Ovary (tissue), 3 donors: ENCODE data around the gene FN3K.

Experiments
- EP300 ChIP-seq: sonication (generic); formaldehyde crosslinking; IDR thresholded peaks from one replicate; pipeline ENCODE4 v1.6.1; 2017; ENCODE audit warnings: antibody characterized with exemption
- POLR2A ChIP-seq: fragments of 450-650 bp; IDR thresholded peaks from one replicate; pipeline ENCODE4 v1.6.1; 2017; ENCODE audit warnings: antibody characterized with exemption, mild to moderate bottlenecking, moderate library complexity
- TF ChIP-seq, protein P1 (sequence below), 3 donors: fragments of 450-650 bp in 2 of 3; fragments of 200-600 bp in 1 of 3; IDR thresholded peaks; one replicate each; pipeline versions ENCODE4 v1.5.1 to v1.8.0; 2016 to 2022; ENCODE audit warnings: antibody characterized with exemption in 3 of 3, mild to moderate bottlenecking in 1 of 3
- donor health status: DM: no; HTN: no; CAD: no.

DNA sequence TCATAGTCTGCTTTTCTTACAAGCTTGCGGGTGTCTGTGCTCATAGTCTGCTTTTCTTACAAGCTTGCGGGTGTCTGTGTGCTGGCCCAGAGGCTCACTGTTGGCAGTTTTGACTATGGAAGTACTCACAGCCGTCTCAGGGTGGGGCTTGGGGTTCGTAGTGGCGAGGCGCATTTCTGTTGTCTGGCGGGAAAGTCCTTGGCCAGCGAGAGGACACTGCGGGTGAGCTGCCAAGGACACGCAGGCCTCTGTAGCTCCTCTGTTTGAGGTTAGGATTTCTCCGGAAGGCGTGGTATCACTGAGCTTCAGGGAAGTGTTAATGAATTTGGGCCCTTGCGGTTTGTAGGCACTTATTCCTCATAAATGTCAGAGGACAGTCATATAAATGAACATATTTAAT, 30.0 kb downstream of the FN3K start:
- TF ChIP-seq, protein P1, sequence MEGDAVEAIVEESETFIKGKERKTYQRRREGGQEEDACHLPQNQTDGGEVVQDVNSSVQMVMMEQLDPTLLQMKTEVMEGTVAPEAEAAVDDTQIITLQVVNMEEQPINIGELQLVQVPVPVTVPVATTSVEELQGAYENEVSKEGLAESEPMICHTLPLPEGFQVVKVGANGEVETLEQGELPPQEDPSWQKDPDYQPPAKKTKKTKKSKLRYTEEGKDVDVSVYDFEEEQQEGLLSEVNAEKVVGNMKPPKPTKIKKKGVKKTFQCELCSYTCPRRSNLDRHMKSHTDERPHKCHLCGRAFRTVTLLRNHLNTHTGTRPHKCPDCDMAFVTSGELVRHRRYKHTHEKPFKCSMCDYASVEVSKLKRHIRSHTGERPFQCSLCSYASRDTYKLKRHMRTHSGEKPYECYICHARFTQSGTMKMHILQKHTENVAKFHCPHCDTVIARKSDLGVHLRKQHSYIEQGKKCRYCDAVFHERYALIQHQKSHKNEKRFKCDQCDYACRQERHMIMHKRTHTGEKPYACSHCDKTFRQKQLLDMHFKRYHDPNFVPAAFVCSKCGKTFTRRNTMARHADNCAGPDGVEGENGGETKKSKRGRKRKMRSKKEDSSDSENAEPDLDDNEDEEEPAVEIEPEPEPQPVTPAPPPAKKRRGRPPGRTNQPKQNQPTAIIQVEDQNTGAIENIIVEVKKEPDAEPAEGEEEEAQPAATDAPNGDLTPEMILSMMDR (IDR thresholded peaks at IDR 0.05), result no peak
- TF ChIP-seq POLR2A, result no peak
- TF ChIP-seq EP300, result no peak
